ENCODE measurements around the gene CCN6.

GRCh38 chr6:112032728-112033127, 21.2 kb upstream of the CCN6 start:
- TF ChIP-seq POLR2AphosphoS5 (IDR thresholded peaks at IDR 0.05; ENCODE audit: low read depth, low read length) (no peak), POLR2A (IDR thresholded peaks at IDR 0.05; ENCODE audit: low read depth, low read length) (no peak)

Data from GM12891 (cell line).